IPS-NIHi11 (cell line): ENCODE measurements around the gene TMEM106A.
"Not testable (repeated sequence)": the region's sequence is repeated elsewhere in the genome, so short reads cannot be mapped to it uniquely, and the experiment has no call there.

ENCODE experiments used
- DNase-seq: peaks from one replicate; pipeline ENCODE4 v3.0.0; 2012; ENCODE audit warnings: mixed read lengths, low spot score

The TMEM106A gene

DNA sequence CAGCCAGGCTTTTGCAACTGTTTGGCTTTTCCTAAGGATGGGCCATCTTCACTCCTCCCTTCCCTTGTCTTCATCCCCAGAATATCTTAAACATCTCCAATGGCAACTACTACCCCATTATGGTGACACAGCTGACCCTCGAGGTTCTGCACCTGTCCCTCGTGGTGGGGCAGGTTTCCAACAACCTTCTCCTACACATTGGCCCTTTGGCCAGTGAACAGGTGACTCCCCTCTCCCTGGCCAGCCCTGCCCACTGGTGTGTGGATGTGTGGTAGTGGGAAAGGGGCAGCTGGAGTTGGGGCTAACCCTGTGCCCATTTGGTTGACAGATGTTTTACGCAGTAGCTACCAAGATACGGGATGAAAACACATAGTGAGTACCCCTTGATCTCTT lies 4.7 kb downstream of the TMEM106A start:
- no peak for DNase-seq

DNA sequence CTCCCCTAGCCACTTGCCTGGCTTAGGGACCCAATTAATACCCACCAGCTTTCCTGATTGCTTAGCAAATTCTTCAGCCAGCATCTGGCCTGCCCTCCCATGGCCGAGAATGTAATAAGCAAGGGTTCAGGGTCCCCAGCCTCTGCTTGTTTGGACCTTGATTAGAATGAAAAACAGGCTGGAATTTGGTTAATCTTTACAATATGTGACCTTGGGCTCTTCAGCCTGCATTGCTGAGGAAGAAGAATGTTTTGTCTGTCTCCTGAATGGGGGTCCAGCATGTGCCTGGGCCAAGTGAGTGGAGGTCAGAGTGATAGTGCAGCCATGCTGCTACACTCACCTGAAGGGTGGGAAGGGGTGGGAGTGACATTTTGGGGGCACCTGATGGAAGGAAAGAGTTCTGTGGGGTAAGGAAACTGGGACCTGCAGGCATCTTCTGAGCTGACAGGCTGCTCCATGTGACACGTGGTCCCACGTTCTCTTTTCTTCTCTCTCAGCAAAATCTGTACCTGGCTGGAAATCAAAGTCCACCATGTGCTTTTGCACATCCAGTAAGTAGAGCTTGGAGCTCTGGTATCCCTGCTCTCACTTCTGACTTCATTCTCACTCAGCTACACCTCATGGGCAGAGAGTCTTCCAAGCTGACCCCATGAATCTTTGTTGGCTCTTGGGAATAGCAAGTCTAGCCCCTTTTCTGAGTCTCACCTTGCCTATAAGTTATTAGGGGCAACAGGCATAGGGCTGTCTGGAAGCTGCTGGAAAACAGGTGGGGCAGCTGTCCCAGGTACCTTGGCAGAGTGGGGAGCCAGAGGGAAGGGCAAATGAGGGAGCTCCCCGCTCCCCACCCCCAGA lies 5.3 kb downstream of the TMEM106A start:
- DNase-seq, result no peak

DNA sequence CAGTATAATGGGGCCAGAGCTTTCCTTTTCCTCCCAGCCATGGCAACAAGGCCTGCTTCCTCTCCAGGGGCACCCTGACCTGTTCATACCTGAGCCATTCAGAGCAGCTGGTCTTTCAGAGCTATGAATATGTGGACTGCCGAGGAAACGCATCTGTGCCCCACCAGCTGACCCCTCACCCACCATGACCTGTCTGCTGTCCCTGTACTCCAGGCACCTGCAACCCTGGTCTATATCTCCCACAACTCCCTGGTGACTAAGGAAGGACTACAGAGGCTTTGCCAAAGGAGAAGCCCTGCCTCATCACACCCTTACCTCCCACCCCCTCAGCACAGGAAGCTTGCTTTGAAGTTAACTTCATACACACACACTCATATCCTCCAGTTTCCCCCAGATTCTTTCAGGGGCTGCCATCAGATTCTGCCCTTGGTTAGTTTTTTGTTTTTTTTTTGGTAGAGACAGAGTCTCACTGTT lies 6.0 kb downstream of the TMEM106A start:
- DNase-seq, result no peak

- no peak for DNase-seq
Observed at GRCh38 chr17:43219001-43219400, 7.3 kb downstream of the TMEM106A start.

DNA sequence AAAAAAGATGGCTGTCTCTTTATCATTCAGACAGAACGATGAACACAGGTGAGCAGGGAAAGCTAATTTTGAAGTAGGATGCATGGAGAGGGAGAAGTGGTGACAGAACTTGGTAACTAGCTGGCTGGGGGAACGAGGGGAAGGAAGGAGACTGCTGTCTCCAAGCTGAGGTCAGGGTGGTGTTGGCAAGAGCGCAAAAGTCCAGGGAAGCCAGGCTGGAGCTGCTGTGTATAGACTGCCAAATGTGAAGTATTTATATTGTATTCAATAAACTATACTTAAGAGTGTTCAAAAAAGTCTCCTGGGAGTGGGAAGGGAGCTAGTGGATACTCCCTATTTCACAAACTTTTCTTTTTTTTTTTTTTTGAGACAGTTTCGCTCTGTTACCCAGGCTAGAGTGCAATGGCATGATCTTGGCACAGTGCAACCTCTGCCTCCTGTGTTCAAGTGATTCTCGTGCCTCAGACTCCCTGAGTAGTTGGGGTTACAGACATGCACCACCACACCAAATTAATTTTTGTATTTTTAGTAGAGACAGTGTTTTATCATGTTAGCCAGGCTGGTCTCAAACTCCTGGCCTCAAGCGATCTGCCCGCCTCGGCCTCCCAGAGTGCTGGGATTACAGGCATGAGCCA lies 8.2 kb downstream of the TMEM106A start:
- no peak for DNase-seq

DNA sequence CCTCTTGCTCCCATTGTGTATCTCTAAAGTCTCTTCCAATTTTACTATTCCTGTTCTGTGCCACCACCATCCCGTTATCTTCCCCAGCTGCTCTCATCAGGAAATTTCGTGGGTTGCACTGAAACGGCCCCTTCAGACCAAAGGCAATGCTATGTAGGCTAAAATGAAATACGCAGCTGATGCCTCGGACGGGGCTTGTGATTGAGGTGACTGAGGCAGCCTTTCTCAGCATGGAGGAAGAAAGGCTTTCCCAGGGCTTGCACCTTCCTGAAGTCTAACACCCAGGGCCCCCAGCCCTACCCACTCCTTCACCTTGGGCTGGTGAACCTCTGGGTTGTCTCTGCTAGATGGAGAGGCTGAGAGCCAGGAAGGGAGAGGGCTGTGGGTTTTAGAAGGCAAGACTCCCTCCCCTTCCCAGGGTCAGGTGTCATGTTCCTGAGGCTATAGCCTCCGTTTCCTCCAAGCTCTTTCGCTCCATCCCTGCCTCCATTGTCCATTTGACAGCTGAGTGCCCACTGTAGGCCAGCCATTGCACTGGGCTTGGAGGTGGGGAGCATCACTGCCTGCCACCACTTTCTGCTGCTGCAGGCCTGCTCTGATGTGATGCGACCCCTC lies 8.9 kb downstream of the TMEM106A start:
- DNase-seq, result no peak

GRCh38 chr17:43224146-43224705 lies 12.6 kb downstream of the TMEM106A start:
- no peak for DNase-seq

DNA sequence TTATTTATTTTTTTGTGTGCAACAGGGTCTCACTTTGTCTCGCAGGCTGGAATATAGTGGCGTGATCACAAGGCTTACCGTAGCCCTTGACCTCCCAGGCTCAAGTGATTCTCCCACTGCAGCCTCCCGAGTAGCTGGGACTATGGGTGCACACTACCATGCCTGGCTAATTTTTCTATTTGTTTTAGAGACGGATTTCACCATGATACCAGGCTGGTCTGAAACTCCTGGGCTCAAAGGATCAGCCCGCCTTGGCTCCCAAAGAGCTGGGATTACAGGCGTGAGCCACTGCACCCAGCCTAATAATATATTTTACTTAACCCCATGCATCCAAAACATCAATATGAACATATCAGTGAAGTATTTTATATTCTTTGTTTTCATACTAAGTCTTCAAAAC lies 14.7 kb downstream of the TMEM106A start:
- no peak for DNase-seq

GRCh38 chr17:43228020-43228782 lies 16.5 kb downstream of the TMEM106A start, which contains the start of gene CCDC200:
TSS of gene CCDC200 (minus strand) at chr17:43228623. CDS start at chr17:43228554, 69 bp downstream.
- not testable (repeated sequence) for DNase-seq

DNA sequence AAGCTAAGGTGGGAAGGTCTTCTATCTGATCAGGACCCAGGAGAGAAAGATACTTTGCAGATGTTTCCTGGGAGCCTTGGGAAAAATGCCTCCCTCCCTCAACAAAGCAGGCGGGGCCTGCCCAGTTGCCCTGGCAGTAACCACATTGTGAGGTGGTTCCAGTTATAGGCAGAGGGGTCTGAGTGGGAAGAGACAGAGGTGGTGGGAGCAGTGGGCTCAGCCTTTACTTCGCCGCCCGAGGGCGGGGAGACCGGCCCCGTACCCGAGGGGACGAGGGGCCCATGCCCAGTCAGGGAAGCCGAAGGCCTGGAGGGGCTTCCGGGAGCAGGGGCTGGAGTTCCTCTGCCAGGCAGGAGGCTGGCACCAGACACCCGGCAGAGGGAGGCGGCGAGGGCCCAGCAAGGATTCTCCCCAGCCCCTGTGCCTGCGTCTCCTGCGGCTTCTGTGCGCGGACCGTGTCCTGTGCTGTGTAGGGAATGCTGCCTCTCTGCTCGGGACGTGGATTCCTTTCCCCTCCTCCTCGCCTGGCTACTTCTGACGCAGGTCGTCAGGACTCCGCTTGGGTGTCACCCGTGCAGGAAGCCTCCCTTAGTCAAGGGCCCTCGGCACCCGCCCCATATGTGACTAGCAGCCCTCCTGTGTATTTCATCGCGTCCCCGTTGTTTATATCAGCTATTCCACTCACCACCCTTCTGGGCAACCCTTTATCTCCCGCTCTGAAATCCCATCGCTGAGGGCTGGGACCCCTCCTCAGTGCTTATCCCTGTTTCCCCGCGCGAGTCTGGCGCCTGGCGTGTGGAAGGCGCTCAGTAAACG lies 19.7 kb downstream of the TMEM106A start:
- not testable (repeated sequence) for DNase-seq

GRCh38 chr17:43232021-43232699 lies 20.5 kb downstream of the TMEM106A start:
- not testable (repeated sequence) for DNase-seq

GRCh38 chr17:43233263-43233662 lies 21.6 kb downstream of the TMEM106A start:
- not testable (repeated sequence) for DNase-seq

DNA sequence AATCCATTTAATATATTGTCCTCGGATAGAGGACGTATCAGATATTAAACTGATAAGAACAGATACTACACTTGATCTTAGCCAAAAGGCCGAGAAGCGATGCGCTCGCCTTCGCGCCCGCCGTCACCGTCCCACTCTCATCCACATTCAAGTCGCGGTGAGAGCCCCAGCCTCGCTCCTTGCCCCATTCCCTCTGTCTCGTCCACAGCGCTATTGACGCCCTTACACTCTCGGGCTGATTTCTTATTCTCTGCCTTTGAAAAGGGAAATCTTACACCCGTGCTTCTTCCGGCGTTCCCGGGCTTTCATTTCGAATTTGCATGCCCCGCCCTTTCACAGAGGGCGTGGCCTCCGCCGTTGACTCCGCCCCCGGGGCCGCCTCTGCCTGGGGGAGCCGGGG lies 22.2 kb downstream of the TMEM106A start, which contains the start of gene RNU2-1:
TSS of gene RNU2-1 (minus strand) at position 101 of the 400 bp plus-strand sequence.
- DNase-seq, result not testable (repeated sequence)

DNA sequence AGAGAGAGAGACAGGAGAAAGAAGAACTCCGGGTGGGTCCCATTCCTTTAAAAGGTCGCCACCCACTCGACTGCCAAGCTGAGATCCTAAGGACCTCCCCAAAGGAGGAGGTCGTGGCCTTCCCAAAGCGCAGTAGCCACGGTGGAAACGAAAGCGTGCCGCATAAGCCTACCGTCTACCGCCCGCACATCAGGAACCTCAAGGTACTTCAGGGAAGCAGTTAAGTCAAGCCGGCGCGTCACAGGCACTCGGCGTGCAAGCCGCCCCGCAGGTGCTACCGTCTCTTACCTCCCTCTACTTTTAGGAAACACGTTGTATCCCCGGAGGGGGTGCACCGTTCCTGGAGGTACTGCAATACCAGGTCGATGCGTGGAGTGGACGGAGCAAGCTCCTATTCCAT lies 27.9 kb downstream of the TMEM106A start:
- DNase-seq, result not testable (repeated sequence)

GRCh38 chr17:43240596-43241352 lies 29.1 kb downstream of the TMEM106A start:
- not testable (repeated sequence) for DNase-seq

DNA sequence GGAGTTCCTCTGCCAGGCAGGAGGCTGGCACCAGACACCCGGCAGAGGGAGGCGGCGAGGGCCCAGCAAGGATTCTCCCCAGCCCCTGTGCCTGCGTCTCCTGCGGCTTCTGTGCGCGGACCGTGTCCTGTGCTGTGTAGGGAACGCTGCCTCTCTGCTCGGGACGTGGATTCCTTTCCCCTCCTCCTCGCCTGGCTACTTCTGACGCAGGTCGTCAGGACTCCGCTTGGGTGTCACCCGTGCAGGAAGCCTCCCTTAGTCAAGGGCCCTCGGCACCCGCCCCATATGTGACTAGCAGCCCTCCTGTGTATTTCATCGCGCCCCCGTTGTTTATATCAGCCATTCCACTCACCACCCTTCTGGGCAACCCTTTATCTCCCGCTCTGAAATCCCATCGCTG lies 34.8 kb downstream of the TMEM106A start:
- not testable (repeated sequence) for DNase-seq
